ENCODE measurements around the gene DDX24.

The DDX24 gene

DNA sequence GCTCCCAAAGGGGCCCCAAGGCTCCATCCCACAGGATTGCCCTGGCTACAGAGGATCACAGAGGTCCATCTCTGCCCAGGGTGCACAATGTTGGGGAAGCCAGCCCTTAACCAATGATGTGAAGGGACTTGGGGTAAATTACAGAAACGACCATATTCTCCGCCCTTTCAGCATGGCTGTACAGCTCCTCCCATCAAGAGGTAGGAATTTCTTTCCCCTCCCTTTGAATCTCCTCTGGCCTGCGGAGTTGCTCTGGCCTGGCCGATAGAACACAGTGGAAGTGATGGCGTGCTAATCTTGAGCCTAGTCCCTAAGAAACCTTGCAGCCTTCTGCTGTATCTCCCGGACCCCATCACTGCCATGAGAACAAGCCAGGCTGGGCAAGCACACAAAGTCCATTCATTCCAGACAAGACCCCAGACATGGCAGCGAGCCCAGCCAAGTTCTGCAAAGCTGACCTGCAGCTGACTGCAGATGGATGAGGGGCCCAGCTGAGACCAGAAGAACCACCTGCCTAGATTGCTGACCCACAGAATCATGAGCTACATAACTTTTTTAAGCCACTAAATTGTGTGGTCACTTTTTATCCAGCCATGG, 22.6 kb upstream of the DDX24 start:
- no peak for DNase-seq (ENCODE audit: extremely low spot score)
- ChIA-PET CTCF (interaction anchor here (0.8 to 1.7 kb wide), 3 partner anchors 10 to 35 kb away, joined by 3 to 5 read pairs (median 4); no protein-coding TSS in a partner anchor), POLR2A (no interaction called here)
- TF ChIP-seq, protein P1, sequence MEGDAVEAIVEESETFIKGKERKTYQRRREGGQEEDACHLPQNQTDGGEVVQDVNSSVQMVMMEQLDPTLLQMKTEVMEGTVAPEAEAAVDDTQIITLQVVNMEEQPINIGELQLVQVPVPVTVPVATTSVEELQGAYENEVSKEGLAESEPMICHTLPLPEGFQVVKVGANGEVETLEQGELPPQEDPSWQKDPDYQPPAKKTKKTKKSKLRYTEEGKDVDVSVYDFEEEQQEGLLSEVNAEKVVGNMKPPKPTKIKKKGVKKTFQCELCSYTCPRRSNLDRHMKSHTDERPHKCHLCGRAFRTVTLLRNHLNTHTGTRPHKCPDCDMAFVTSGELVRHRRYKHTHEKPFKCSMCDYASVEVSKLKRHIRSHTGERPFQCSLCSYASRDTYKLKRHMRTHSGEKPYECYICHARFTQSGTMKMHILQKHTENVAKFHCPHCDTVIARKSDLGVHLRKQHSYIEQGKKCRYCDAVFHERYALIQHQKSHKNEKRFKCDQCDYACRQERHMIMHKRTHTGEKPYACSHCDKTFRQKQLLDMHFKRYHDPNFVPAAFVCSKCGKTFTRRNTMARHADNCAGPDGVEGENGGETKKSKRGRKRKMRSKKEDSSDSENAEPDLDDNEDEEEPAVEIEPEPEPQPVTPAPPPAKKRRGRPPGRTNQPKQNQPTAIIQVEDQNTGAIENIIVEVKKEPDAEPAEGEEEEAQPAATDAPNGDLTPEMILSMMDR (IDR thresholded peaks at IDR 0.05; ENCODE audit: control extremely low read depth, extremely low read depth, low read depth, missing control alignments): no peak

DNA sequence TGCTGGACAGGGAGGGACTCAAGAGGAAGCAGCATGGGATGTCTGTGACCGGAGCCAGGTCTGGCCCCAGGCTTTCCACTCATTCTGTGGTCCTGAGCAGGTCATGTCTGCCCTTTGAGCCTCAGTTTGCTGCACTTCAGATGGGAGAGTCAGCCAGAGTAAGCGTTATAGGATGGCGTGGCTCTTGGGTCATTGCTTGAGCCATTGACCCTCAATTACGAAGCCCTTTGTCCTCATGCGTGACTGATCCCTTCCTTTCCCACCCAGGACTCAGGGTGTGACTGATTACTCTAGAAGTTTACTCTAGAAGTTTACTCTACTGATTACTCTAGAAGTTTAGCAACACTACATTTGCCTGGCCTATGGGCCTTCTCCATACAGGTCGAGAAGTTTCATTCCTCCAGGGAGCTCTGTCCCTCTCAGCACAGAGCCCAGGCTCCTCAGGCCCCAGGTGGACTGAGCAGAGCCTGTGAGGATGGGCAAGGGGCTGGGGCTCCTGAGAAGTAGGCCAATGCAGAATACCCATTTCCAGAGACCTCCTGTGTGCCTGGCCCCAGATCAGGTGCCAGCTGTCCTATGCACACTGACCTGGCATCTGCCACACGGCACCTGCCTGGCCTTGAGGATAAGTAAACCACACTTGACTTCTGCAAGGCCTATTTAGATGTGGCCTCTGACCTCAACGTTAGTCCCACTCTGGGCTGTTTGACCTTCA, 21.9 kb upstream of the DDX24 start:
- TF ChIP-seq, protein P1 (IDR thresholded peaks at IDR 0.05; ENCODE audit: control extremely low read depth, extremely low read depth, low read depth, missing control alignments): no peak
- CTCF ChIA-PET: interaction anchor here (1.5 kb wide), 1 partner anchor 10 kb away, joined by 4 read pairs; no protein-coding TSS in a partner anchor
- POLR2A ChIA-PET: no interaction called here
- no peak for DNase-seq (ENCODE audit: extremely low spot score)

DNA sequence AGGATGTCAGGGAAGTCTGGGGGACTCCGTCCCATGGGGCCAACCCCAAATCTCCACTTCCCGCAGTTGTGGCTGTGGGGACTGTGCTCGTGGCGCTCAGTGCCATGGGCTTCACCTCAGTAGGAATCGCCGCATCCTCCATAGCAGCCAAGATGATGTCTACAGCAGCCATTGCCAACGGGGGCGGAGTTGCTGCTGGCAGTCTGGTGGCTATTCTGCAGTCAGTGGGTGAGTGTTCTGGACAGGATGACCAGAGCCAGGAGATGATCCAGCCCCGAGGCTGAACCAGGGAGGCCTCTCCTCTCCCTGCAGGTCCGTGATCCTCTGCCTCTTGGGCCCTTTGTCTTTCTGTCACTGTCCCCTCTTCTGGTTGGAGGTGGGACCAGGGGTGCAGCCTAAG, 20.7 kb upstream of the DDX24 start:
- ChIA-PET POLR2A (no interaction called here), CTCF (no interaction called here)
- no peak for DNase-seq (ENCODE audit: extremely low spot score)
- TF ChIP-seq, protein P1 (IDR thresholded peaks at IDR 0.05; ENCODE audit: control extremely low read depth, extremely low read depth, low read depth, missing control alignments): no peak

DNA sequence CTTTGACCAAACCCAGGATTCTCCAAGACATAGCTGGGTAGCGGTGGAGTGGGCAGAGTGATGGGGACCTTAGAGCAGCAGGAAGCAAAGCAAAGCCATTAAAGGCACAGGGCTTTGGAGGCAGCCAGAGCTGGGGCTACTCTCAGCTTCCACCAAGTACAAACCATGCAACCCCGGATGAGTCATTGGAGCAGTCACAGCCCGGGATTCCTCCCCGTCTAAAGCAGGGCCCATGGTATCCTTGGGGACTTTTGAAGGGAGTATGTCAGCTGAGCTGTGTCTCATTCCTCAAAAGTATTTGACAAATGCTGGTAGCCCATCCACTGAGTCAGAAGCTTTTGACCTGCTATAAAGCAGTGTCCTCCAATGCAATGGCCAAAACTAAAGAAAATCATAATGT, 19.8 kb upstream of the DDX24 start:
- ChIA-PET CTCF (interaction anchor here (0.7 to 3.9 kb wide), 3 partner anchors 9 to 36 kb away, joined by 3 to 14 read pairs (median 4); no protein-coding TSS in a partner anchor), POLR2A (interaction anchor here (0.6 kb wide), 1 partner anchor 33 kb away, joined by 4 read pairs; no protein-coding TSS in a partner anchor)
- DNase-seq (ENCODE audit: extremely low spot score): no peak
- TF ChIP-seq, protein P1 (IDR thresholded peaks at IDR 0.05; ENCODE audit: control extremely low read depth, extremely low read depth, low read depth, missing control alignments): no peak

DNA sequence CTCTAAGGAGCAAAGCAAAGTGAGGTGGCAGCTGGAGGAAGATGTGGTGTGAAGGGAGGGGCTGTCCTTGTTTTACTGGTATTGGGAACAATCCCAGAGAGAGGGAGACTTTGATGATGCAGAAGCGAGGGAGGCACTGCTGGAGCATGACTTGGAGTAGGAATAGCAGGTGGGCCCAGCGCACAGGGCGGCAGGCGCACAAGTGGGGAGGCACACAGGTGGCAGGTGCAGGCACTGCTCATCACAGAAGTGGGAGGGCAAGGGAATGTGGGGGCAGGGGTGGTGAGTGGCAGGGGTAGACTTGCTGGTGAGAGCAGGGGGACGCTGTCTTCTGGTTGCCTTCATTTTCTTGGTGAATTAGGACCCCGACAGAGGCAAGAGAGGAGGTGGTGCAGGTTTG, 18.0 kb upstream of the DDX24 start:
- ChIA-PET POLR2A (interaction anchor here (1.6 kb wide), 1 partner anchor 18 kb away, joined by 4 read pairs; the partner anchor contains the start of genes DDX24 and IFI27L1), CTCF (interaction anchor here (1.2 to 3.9 kb wide), 3 partner anchors 9 to 63 kb away, joined by 5 to 14 read pairs (median 5); no protein-coding TSS in a partner anchor)
- TF ChIP-seq, protein P1 (IDR thresholded peaks at IDR 0.05; ENCODE audit: control extremely low read depth, extremely low read depth, low read depth, missing control alignments): no peak
- no peak for DNase-seq (ENCODE audit: extremely low spot score)

DNA sequence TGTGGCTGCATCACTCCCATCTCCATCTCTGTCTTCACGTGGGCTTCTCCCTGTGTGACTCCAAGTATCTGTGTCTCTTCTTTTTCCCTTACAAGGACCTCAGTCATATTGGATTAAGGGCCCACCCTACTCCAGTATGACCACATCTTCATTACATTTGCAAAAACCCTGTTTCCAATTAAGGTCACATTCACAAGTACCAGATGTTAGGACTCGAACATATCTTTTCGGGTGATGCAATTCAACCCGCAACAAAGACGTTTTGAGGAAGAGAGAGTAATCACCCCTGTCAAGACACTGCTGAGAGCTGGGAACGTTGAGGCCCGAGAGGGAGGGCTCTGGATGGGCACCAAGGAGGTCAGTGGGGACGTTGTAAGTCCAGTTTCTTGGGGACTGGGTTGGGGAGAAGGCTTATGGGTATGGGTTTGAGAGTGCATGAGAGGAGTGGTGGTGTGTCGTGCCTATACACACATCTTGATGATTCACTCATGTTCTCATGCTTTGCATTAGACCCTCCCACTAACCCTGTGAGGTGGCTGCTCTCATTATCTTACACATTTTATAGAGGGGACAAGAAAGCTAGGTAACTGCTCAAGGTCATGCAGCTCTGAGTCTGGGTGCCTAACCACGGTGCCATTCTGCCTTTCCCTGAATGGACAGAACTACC, 17.5 kb upstream of the DDX24 start:
- ChIA-PET CTCF (interaction anchor here (1.2 to 3.9 kb wide), 3 partner anchors 9 to 62 kb away, joined by 5 to 14 read pairs (median 5); no protein-coding TSS in a partner anchor), POLR2A (no interaction called here)
- DNase-seq (ENCODE audit: extremely low spot score): no peak
- TF ChIP-seq, protein P1 (IDR thresholded peaks at IDR 0.05; ENCODE audit: control extremely low read depth, extremely low read depth, low read depth, missing control alignments): no peak

All from GM10248 (cell line).